HEK293T (cell line): Measurements from ENCODE around the gene CEND1.

Experiments
- BHLHE40 ChIP-seq: fragments of 450-650 bp; IDR thresholded peaks from 2 replicates; pipeline ENCODE4 v1.6.1; 2016; ENCODE audit warnings: mild to moderate bottlenecking, moderate library complexity, borderline replicate concordance
- CTBP1 ChIP-seq: fragments of 450-650 bp; IDR thresholded peaks from 2 replicates; pipeline ENCODE4 v1.6.1; 2016; ENCODE audit warnings: borderline replicate concordance
- ELF4 ChIP-seq: fragments of 450-650 bp; IDR thresholded peaks from 2 replicates; pipeline ENCODE4 v1.6.1; 2017; ENCODE audit warnings: antibody characterized with exemption
- FOXA1 ChIP-seq: fragments of 450-650 bp; IDR thresholded peaks from 2 replicates; pipeline ENCODE4 v1.6.1; 2016; ENCODE audit warnings: mild to moderate bottlenecking
- FOXK2 ChIP-seq: fragments of 450-650 bp; IDR thresholded peaks from 2 replicates; pipeline ENCODE4 v1.6.1; 2016; ENCODE audit warnings: mild to moderate bottlenecking
- FOXM1 ChIP-seq: fragments of 450-650 bp; IDR thresholded peaks from 2 replicates; pipeline ENCODE4 v1.6.1; 2017; ENCODE audit warnings: mild to moderate bottlenecking, borderline replicate concordance
- HDGF ChIP-seq: fragments of 450-650 bp; IDR thresholded peaks from 2 replicates; pipeline ENCODE4 v1.6.1; 2017; ENCODE audit warnings: antibody characterized with exemption, borderline replicate concordance
- L3MBTL2 ChIP-seq: fragments of 450-650 bp; conservative IDR thresholded peaks from 2 replicates; pipeline ENCODE4 v1.6.1; 2016; ENCODE audit warnings: mild to moderate bottlenecking
- NFRKB ChIP-seq: fragments of 450-650 bp; IDR thresholded peaks from 2 replicates; pipeline ENCODE4 v1.6.1; 2016; ENCODE audit warnings: mild to moderate bottlenecking, moderate library complexity
- PKNOX1 ChIP-seq: fragments of 450-650 bp; IDR thresholded peaks from 2 replicates; pipeline ENCODE4 v1.6.1; 2016
- SP1 ChIP-seq: fragments of 450-650 bp; IDR thresholded peaks from 2 replicates; pipeline ENCODE4 v1.6.1; 2017
- SUZ12 ChIP-seq: fragments of 450-650 bp; IDR thresholded peaks from 2 replicates; pipeline ENCODE4 v1.6.1; 2016; ENCODE audit warnings: mild to moderate bottlenecking
- TARDBP ChIP-seq: fragments of 450-650 bp; IDR thresholded peaks from 2 replicates; pipeline ENCODE4 v1.6.1; 2016
- ZNF384 ChIP-seq: fragments of 450-650 bp; IDR thresholded peaks from 2 replicates; pipeline ENCODE4 v1.6.1; 2016

GRCh38 chr11:774873-775592 is 14.9 kb downstream of the CEND1 start:
- TF ChIP-seq FOXM1 (no peak), PKNOX1 (no peak), L3MBTL2 (no peak), TARDBP (no peak), BHLHE40 (no peak), FOXK2 (no peak), ZNF384 (no peak), SUZ12 (no peak), SP1 (no peak), ELF4 (no peak), HDGF (no peak), NFRKB (no peak), CTBP1 (no peak), FOXA1 (no peak)
